GM23248 (cell line): ENCODE data around the gene CFAP61. TPM values are rescaled to one million over a fixed set of nuclear protein-coding genes. Genes with fewer than 3 reads are reported as not detected.
"Not testable (repeated sequence)": the region's sequence is repeated elsewhere in the genome, so short reads cannot be mapped to it uniquely, and the experiment has no call there.

Experiments
- DNase-seq: peaks from one replicate; pipeline ENCODE4 v3.0.0-alpha.2; 2015
- H2AFZ ChIP-seq: fragments of 200-600 bp; sonication (generic); 2 replicates; pipeline ENCODE4 v1.6.1; 2016; ENCODE audit warnings: antibody characterized with exemption
- H3F3A ChIP-seq: fragments of 200-600 bp; sonication (generic); 2 replicates; pipeline ENCODE4 v1.6.1; 2016; ENCODE audit warnings: mild to moderate bottlenecking, antibody characterized with exemption, mixed run types; ENCODE audit not compliant: insufficient read depth
- H3K27ac ChIP-seq: fragments of 200-600 bp; sonication (generic); 2 replicates; pipeline ENCODE4 v1.5.1; 2016; ENCODE audit warnings: mild to moderate bottlenecking
- H3K27me3 ChIP-seq: fragments of 200-600 bp; sonication (generic); replicated peaks from 2 replicates; pipeline ENCODE4 v1.6.1; 2016; ENCODE audit warnings: mild to moderate bottlenecking; ENCODE audit not compliant: insufficient read depth
- H3K36me3 ChIP-seq: fragments of 200-600 bp; sonication (generic); 2 replicates; pipeline ENCODE4 v1.6.1; 2016; ENCODE audit warnings: low read depth, mild to moderate bottlenecking
- H3K4me1 ChIP-seq: fragments of 200-600 bp; sonication (generic); 2 replicates; pipeline ENCODE4 v1.6.1; 2016; ENCODE audit warnings: mild to moderate bottlenecking; ENCODE audit not compliant: insufficient read depth
- H3K4me2 ChIP-seq: fragments of 200-600 bp; sonication (generic); one replicate; pipeline ENCODE4 v1.6.1; 2016; ENCODE audit warnings: mild to moderate bottlenecking; ENCODE audit not compliant: unreplicated experiment
- H3K4me3 ChIP-seq: fragments of 200-600 bp; sonication (generic); 2 replicates; pipeline ENCODE4 v1.5.1; 2016; ENCODE audit warnings: mild to moderate bottlenecking
- H3K79me2 ChIP-seq: fragments of 200-600 bp; sonication (generic); 2 replicates; pipeline ENCODE4 v1.6.1; 2016; ENCODE audit warnings: mild to moderate bottlenecking; ENCODE audit not compliant: insufficient read depth
- H3K9ac ChIP-seq: fragments of 200-600 bp; sonication (generic); 2 replicates; pipeline ENCODE4 v1.6.1; 2016; ENCODE audit warnings: mild to moderate bottlenecking
- H3K9me2 ChIP-seq: fragments of 200-600 bp; sonication (generic); 2 replicates; pipeline ENCODE4 v1.6.1; 2016; ENCODE audit warnings: mixed run types, mild to moderate bottlenecking, moderate library complexity; ENCODE audit not compliant: insufficient read depth
- H3K9me3 ChIP-seq: fragments of 200-600 bp; sonication (generic); one replicate; pipeline ENCODE4 v1.6.1; 2017; ENCODE audit warnings: low read depth
- H4K20me1 ChIP-seq: fragments of 200-600 bp; sonication (generic); 2 replicates; pipeline ENCODE4 v1.6.0; 2016; ENCODE audit not compliant: insufficient read depth
- EZH2 ChIP-seq: fragments of 200-600 bp; sonication (generic); IDR thresholded peaks from 2 replicates; pipeline ENCODE4 v1.6.1; 2018; ENCODE audit warnings: antibody characterized with exemption, mild to moderate bottlenecking; ENCODE audit not compliant: insufficient read depth, poor library complexity, severe bottlenecking
- EZH2phosphoT487 ChIP-seq: fragments of 200-600 bp; sonication (generic); IDR thresholded peaks from 2 replicates; pipeline ENCODE4 v1.6.1; 2018; ENCODE audit warnings: antibody characterized with exemption, moderate library complexity, mild to moderate bottlenecking, low read depth; ENCODE audit not compliant: insufficient read depth
- WGBS, 2 experiments: methylation state at CpG; one replicate each; pipeline ENCODE4 v1.1.6; 2015 to 2017; ENCODE audit warnings: low lambda C conversion rate in 2 of 2, low coverage in 1 of 2; ENCODE audit errors: missing lambda C conversion rate in 2 of 2; 5-methylcytosine and 5-hydroxymethylcytosine counted together
- in situ Hi-C: fragments of 300-500 bp; cut with MboI; formaldehyde crosslinking; loops from 2 replicates; pipeline ENCODE4 v1.15.0; 2020
- polyA plus RNA-seq: library from polyadenylated mRNA; unstranded; fragments of >200 nt; fragmentation: Nextera tagmentation; extraction: Ambion mirVana; gene quantifications from 2 replicates; pipeline ENCODE4 v1.2.1, GENCODE V29; 2016
- total RNA-seq: library from RNA; depleted of rRNA; stranded (reverse); fragments of >200 nt; shearing (Covaris generic); gene quantifications from 2 replicates; pipeline ENCODE4 v1.2.3, GENCODE V29; 2014

The CFAP61 gene
- total and polyA plus RNA-seq, 2 experiments from 2014 or later: not detected

DNA sequence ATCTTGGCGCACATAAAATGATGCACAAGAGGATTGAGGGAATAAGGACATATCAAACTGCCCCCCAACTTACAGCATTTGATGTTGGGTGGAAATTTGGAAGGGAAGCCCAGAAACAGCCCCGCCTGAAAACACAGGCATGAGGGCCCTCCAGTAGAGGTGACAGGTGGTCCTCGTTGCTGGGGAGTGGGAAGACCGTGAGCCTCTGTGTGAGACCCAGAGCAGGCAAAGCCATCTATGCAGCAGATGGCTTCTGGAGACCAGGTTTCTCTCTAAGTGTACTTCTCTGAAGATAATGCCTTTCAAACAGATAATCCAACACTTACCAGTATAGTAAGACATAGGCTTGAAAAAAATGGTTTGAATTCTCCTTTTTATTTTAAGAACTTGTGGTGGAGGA lies 183.3 kb downstream of the CFAP61 start:
- TF ChIP-seq EZH2phosphoT487 (no peak), EZH2 (no peak)
- Histone ChIP-seq H3K27me3 (peaks cover 13% of the 10 kb centered on the region), H3K79me2 (no peaks in the 10 kb centered on the region), H3K4me3 (no peak overlapping the region), H3K9ac (no peak overlapping the region), H3K27ac (no peak overlapping the region), H4K20me1 (no peaks in the 10 kb centered on the region), H3K4me1 (no peaks in the 10 kb centered on the region), H3K9me3 (no peaks in the 10 kb centered on the region), H3K9me2 (no peaks in the 10 kb centered on the region), H3F3A (no peaks in the 10 kb centered on the region), H3K4me2 (no peak overlapping the region), H2AFZ (no peak overlapping the region), H3K36me3 (no peaks in the 10 kb centered on the region)
- 65 to 66% methylated on average over 4 of the region's 4 CpGs for WGBS, 2 experiments
- DNase-seq: no peak
- in situ Hi-C loops: loop anchor here (25.0 kb wide), 1 partner anchor 548 kb away; no protein-coding TSS in a partner anchor

DNA sequence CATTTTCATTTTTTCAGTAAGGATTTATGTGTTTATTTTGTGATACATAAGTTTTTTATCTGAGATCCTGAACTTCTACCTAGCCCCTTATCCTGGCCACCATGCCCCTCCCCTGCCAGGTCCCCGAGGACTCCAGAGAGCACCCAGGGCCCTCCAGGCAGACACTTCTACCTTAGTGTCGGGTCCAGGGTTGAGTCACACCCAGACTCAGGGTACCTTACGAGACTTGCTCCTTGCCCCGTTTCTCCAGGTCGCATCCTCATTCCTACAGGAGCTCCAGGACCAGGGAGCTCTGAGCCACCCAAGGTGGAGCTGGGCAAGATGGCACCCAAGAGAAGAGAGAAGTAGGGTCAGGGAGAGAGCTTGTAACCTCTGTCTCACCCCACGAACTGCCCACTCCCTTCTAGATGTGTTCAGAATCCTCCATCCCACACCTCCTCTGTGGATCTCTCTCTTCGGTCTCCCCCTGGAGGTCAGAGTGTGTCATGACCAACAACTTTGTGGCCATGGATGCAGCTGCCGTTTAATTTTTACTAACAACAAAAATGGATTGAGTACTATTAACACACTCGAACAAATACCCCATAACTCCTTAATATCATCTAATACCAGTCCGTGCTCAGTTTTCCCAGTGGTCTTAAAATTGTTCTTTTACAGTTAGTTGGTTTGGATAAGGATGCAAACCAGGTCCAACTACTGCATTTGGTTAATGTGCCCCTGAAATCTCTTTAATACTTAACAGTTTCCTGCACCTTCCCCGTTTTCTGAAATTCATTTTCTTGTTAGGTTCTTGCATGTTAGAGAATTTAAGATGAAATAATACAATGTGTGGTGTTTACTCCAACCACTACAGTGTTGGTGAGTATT lies 185.0 kb downstream of the CFAP61 start:
- no peaks in the 10 kb centered on the region for H3K36me3 ChIP-seq
- no peak overlapping the region for H3K27ac ChIP-seq
- H3K4me3 ChIP-seq: no peak overlapping the region
- in situ Hi-C loops: loop anchor here (25.0 kb wide), 1 partner anchor 550 kb away; no protein-coding TSS in a partner anchor
- no peaks in the 10 kb centered on the region for H3K9me2 ChIP-seq
- no peak overlapping the region for H2AFZ ChIP-seq
- no peak overlapping the region for H3K4me2 ChIP-seq
- H3F3A ChIP-seq: no peaks in the 10 kb centered on the region
- H3K9me3 ChIP-seq: no peaks in the 10 kb centered on the region
- H3K4me1 ChIP-seq: no peaks in the 10 kb centered on the region
- H4K20me1 ChIP-seq: no peaks in the 10 kb centered on the region
- WGBS, 2 experiments: 29 to 33% methylated on average over 11 of the region's 11 CpGs
- DNase-seq: peak; percentile 69
- TF ChIP-seq EZH2phosphoT487 (no peak), EZH2 (no peak)
- no peaks in the 10 kb centered on the region for H3K79me2 ChIP-seq
- H3K9ac ChIP-seq: no peak overlapping the region
- H3K27me3 ChIP-seq: peaks cover 5% of the 10 kb centered on the region; the same call in 1 of the 2 replicates

DNA sequence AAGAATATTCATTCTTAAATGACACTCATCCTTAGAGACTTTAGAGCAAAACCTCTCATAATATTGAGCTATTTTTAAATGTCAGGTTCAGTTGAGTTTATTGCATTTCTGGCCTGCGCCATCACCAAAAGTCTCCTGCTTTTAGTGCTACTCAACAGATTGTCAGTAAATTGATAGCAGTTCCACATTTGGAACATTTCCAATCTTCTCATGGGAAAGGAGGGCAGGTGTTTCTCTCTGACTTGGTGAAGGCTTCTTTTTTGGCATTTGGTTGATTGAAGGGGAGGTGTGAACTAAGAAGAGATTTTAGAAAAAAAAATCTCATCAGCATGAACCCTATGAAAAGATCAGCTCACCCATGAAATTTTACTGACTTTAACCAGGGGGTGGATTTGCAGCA lies 189.6 kb downstream of the CFAP61 start:
- H3K36me3 ChIP-seq: no peaks in the 10 kb centered on the region
- no peaks in the 10 kb centered on the region for H3K9me3 ChIP-seq
- in situ Hi-C loops: loop anchor here (25.0 kb wide), 1 partner anchor 555 kb away; no protein-coding TSS in a partner anchor
- no peaks in the 10 kb centered on the region for H4K20me1 ChIP-seq
- H3K4me1 ChIP-seq: no peaks in the 10 kb centered on the region
- DNase-seq: no peak
- no peak overlapping the region for H3K27ac ChIP-seq
- H3K9ac ChIP-seq: no peak overlapping the region
- WGBS, 2 experiments: 45 to 58% methylated on average over 1 of the region's 1 CpG
- H3F3A ChIP-seq: no peaks in the 10 kb centered on the region
- no peak overlapping the region for H3K4me3 ChIP-seq
- 0 out of 2 replicates have a peak, but pooled peaks cover 4% of the 10 kb centered on the region for H3K27me3 ChIP-seq
- no peak overlapping the region for H3K4me2 ChIP-seq
- H3K9me2 ChIP-seq: no peaks in the 10 kb centered on the region
- H3K79me2 ChIP-seq: no peaks in the 10 kb centered on the region
- H2AFZ ChIP-seq: no peak overlapping the region
- no peak for TF ChIP-seq EZH2
- TF ChIP-seq EZH2phosphoT487: no peak

DNA sequence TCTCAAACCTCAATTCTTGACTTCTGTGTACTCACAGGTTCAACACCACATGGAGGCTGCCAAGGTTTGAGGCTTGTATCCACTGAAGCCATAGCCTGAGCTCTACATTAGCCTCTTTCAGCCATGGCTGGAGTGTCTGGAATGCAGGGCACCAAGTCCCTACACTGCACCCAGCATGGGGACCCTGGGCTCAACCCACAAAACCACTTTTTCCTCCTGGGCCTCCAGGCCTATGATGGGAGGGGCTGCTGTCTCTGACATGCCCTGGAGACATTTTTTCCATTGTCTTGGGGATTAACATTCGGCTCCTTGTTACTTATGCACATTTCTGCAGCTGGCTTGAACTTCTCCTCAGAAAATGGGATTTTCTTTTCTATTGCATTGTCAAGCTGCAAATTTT lies 192.1 kb downstream of the CFAP61 start:
- H3K9me3 ChIP-seq, H3K4me3 ChIP-seq, H3K9me2 ChIP-seq, H4K20me1 ChIP-seq, H2AFZ ChIP-seq, H3K4me2 ChIP-seq, H3K9ac ChIP-seq, H3F3A ChIP-seq, H3K36me3 ChIP-seq, H3K4me1 ChIP-seq, H3K79me2 ChIP-seq, H3K27me3 ChIP-seq, DNase-seq, H3K27ac ChIP-seq: not testable (repeated sequence)
- in situ Hi-C loops: loop anchor here (25.0 kb wide), 1 partner anchor 557 kb away; no protein-coding TSS in a partner anchor
- 10 to 41% methylated on average over 1 of the region's 1 CpG for WGBS, 2 experiments
